Subcutaneous abdominal adipose tissue (tissue), 5 donors: Measurements from ENCODE around the gene EXOG.

Experiments used
- H3K27ac ChIP-seq: one replicate; pipeline ENCODE4 v1.7.0; 2013; ENCODE audit warnings: low read depth, mild to moderate bottlenecking, inconsistent platforms, low read length, moderate library complexity
- H3K27me3 ChIP-seq, 5 donors: one replicate each; pipeline ENCODE4 v1.7.0; 2013; ENCODE audit warnings: low read length in 5 of 5, inconsistent platforms in 1 of 5; ENCODE audit not compliant: control insufficient read depth in 5 of 5, insufficient read depth in 4 of 5
- H3K36me3 ChIP-seq, 5 donors: one replicate each; pipeline ENCODE4 v1.7.0; 2013; ENCODE audit warnings: low read length in 5 of 5; ENCODE audit not compliant: control insufficient read depth in 5 of 5, insufficient read depth in 5 of 5
- H3K4me1 ChIP-seq, 5 donors: one replicate each; pipeline ENCODE4 v1.7.0; 2013; ENCODE audit warnings: low read length in 5 of 5, mild to moderate bottlenecking in 3 of 5, moderate library complexity in 1 of 5; ENCODE audit not compliant: control insufficient read depth in 5 of 5, insufficient read depth in 5 of 5
- H3K4me3 ChIP-seq, 5 donors: one replicate each; pipeline ENCODE4 v1.7.0; 2013; ENCODE audit warnings: low read length in 5 of 5, low read depth in 1 of 5
- H3K9ac ChIP-seq, 5 donors: one replicate each; pipeline ENCODE4 v1.7.0; 2013; ENCODE audit warnings: low read length in 5 of 5, mild to moderate bottlenecking in 4 of 5, moderate library complexity in 3 of 5
- H3K9me3 ChIP-seq, 5 donors: one replicate each; pipeline ENCODE4 v1.7.0; 2013; ENCODE audit warnings: low read length in 5 of 5; ENCODE audit not compliant: control insufficient read depth in 5 of 5
- donor health status: healthy.
- donor health status: healthy.
- donor health status: healthy.
- donor health status: healthy.
- donor health status: healthy.

The EXOG gene

DNA sequence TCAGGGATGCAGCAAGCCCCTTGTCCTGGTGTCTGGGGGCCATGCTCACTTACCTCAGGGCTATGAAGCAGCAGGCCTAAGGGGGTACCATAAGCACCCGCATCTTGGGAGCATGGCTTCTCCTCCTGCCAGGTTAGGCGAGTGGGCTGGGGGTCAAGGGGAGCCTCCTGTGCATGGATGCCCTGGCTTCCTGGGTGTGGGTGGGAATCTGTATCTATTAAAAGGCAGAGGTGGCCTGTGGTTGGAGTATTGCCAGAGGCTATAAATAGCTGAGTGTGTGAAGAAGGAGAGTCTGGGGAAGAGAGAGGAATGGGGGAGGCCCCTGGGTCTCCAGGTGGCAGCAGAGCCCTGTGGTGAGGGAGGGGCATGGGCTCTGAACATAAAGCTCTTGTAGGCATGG, 22.9 kb upstream of the EXOG start:
- Histone ChIP-seq H3K27me3 (no peaks in the 10 kb centered on the region), H3K9me3 (peaks cover 0 to 14% (median 12%) of the 10 kb centered on the region in 5 donors), H3K36me3 (peaks cover 0 to 10% (median under 1%) of the 10 kb centered on the region in 5 donors), H3K4me3 (no peak overlapping the region), H3K9ac (no peak overlapping the region), H3K27ac (no peak overlapping the region), H3K4me1 (peaks cover 0 to 11% (median 3%) of the 10 kb centered on the region in 5 donors)

DNA sequence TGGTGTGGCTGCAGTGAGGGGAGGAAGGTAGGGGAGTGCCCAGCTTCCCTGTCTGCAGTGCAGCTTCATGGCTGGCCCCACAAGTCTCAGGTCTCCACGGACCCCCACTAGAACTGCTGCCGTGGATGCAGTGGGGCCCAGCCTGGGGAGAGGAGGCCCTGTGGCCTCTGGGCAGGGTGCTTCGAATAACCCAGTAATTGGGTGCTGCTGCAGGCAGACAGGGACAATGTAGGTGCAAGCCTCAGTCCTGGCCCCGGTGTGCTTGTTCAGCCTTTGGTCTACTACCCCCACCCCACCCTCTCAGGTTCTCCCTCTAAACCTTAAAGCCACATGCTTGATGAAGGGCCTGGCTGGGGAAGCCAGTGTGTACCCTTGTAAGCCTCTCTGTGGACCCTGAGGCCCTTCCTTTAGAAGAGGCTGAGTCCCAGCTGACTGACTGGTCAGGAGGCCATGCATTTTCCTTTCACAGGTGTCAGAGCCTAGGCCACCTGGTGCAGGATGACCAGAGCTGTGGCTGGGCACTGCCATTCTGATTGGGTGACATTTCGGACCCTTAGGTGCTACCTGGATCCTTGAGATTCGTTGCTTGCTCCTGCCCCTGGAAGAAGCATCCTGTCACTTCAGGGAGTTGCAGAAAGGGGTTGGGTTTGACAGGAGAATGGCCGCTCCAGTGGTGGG, 21.1 kb upstream of the EXOG start:
- peaks cover 0 to 11% (median 3%) of the 10 kb centered on the region in 5 donors for H3K4me1 ChIP-seq
- no peak overlapping the region for H3K4me3 ChIP-seq
- no peaks in the 10 kb centered on the region for H3K27me3 ChIP-seq
- H3K9me3 ChIP-seq: peaks cover 0 to 3% (median 2%) of the 10 kb centered on the region in 5 donors
- no peak overlapping the region for H3K27ac ChIP-seq
- peaks cover 0 to 28% (median 14%) of the 10 kb centered on the region in 5 donors for H3K36me3 ChIP-seq
- no peak overlapping the region for H3K9ac ChIP-seq

DNA sequence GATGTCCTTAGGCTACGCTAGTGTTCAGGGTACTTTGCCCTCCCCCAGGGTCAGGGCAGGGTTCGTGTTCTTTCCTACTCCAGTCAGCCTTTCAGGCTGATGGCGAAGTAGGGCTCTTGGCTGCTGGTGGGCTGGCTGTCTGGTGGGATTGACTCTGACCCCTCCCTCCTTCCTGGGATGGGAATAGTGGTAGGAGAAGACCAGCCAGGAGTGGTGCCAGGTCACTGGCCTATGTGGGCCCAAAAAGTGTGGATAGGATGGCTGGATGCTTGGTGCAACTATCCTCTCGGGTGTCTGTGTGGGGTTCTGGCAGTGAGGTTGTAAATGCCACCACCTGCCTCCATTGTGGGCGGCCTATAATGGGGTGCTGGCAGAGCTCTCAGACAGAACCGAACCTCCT, 20.4 kb upstream of the EXOG start:
- Histone ChIP-seq H3K4me1 (peaks cover 0 to 11% (median 3%) of the 10 kb centered on the region in 5 donors), H3K9ac (no peak overlapping the region), H3K36me3 (peaks cover 3 to 35% (median 20%) of the 10 kb centered on the region in 5 donors), H3K4me3 (no peak overlapping the region), H3K9me3 (no peaks in the 10 kb centered on the region), H3K27ac (no peak overlapping the region), H3K27me3 (no peaks in the 10 kb centered on the region)

DNA sequence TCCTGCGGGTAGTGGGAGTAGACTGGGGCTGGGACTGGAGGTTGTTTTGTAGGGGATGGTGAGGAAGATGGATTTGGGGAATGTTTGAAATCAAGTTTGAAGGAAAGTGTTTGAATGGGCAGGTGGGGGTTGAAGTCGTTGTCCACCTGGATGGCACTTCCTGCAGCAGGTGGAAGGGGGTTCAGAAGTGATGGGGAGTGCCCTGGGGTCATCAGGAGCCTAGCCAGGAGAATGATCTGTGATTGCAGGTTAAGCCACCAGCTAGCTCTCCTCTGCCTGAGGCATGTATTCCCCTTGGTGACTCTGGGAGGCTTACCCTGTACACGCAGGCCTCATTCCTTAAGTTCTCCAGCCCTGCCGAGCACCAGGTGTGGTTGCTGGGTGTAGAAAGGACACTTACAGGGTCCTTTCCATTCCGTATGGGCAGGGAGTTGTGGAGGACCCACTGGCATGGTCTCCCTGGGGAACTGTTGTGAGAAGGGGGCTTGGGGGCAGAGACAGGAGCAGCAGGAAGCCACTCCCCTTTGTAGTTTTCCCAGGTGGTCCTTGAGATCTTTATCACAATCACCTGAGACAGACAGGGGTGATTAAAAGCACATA, 19.9 kb upstream of the EXOG start:
- no peak overlapping the region for H3K9ac ChIP-seq
- peaks cover 3 to 40% (median 26%) of the 10 kb centered on the region in 5 donors for H3K36me3 ChIP-seq
- H3K4me3 ChIP-seq: no peak overlapping the region
- no peak overlapping the region for H3K27ac ChIP-seq
- H3K27me3 ChIP-seq: no peaks in the 10 kb centered on the region
- H3K4me1 ChIP-seq: peaks cover 0 to 11% (median 3%) of the 10 kb centered on the region in 5 donors
- H3K9me3 ChIP-seq: no peaks in the 10 kb centered on the region

DNA sequence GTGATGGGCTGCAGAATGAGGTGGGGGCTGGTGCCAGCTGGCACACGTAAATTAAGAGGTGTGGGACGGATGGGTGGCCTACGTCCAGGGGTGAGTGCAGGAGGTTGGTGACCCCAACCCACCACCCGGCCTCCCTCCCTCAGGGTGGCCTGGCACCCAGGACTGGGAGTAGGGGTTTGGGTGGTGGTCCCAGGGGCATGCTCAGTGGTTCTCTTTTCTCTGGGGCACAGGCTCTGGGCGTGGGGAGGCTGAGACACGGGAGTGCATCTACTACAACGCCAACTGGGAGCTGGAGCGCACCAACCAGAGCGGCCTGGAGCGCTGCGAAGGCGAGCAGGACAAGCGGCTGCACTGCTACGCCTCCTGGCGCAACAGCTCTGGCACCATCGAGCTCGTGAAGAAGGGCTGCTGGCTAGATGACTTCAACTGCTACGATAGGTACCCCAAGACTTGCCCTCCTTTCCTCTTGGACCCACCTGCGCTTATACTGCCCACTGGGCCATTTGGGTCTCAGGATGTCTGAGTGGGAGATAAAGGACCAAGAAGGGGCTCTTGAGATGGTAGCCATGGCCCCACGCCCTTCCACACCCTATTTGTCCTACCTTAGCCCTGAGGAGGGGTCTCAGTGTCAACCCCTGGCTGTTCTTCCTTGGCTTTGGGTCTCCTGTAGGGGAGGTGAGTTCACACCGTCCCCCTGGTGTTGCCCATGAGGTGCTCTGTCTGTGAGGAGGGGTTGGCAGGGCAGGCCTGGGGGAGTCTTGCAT, 18.9 kb upstream of the EXOG start:
- H3K27me3 ChIP-seq: no peaks in the 10 kb centered on the region
- no peak overlapping the region for H3K27ac ChIP-seq
- no peak overlapping the region for H3K4me3 ChIP-seq
- H3K4me1 ChIP-seq: peaks cover 0 to 11% (median 3%) of the 10 kb centered on the region in 5 donors
- no peak overlapping the region for H3K9ac ChIP-seq
- H3K36me3 ChIP-seq: peaks cover 3 to 48% (median 33%) of the 10 kb centered on the region in 5 donors
- H3K9me3 ChIP-seq: no peaks in the 10 kb centered on the region

DNA sequence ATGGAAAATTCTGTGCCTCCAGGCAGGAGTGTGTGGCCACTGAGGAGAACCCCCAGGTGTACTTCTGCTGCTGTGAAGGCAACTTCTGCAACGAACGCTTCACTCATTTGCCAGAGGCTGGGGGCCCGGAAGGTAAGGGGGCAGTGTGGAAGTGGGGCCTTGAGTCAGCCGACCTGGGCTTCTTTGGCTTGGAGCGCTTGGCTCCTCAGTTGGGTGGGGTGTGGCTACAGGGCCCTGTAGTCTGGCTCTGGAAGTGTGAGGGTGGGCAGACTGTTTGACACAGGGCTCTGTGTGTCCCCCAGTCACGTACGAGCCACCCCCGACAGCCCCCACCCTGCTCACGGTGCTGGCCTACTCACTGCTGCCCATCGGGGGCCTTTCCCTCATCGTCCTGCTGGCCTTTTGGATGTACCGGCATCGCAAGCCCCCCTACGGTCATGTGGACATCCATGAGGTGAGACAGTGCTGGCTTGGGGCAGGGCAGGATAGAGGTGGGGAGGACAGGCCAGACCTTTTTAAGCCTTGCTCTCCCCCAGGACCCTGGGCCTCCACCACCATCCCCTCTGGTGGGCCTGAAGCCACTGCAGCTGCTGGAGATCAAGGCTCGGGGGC, 18.2 kb upstream of the EXOG start:
- Histone ChIP-seq H3K9ac (no peak overlapping the region), H3K27ac (no peak overlapping the region), H3K4me3 (no peak overlapping the region), H3K36me3 (peaks cover 6 to 55% (median 40%) of the 10 kb centered on the region in 5 donors), H3K9me3 (no peaks in the 10 kb centered on the region), H3K27me3 (no peaks in the 10 kb centered on the region), H3K4me1 (peaks cover 0 to 4% (median 3%) of the 10 kb centered on the region in 5 donors)

DNA sequence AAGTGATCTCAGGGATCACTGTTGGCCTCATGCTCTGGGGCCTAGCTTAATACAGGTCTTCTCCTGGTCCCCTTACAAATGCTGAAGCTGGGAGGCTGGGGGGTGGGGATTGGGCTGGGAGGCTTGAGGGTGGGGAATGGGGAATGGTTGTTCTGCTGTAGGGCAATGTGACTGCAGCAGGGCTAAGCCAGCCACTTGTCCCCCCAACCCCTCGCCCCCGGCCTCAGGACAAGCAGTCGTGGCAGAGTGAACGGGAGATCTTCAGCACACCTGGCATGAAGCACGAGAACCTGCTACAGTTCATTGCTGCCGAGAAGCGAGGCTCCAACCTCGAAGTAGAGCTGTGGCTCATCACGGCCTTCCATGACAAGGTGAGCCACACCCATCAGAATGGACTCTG, 17.2 kb upstream of the EXOG start:
- Histone ChIP-seq H3K9me3 (no peaks in the 10 kb centered on the region), H3K27me3 (no peaks in the 10 kb centered on the region), H3K9ac (peak overlapping the region in 1 of 5 donors; percentile 15), H3K36me3 (peaks cover 6 to 63% (median 48%) of the 10 kb centered on the region in 5 donors), H3K4me3 (no peak overlapping the region), H3K4me1 (peaks cover 0 to 3% (median 1%) of the 10 kb centered on the region in 5 donors), H3K27ac (no peak overlapping the region)

DNA sequence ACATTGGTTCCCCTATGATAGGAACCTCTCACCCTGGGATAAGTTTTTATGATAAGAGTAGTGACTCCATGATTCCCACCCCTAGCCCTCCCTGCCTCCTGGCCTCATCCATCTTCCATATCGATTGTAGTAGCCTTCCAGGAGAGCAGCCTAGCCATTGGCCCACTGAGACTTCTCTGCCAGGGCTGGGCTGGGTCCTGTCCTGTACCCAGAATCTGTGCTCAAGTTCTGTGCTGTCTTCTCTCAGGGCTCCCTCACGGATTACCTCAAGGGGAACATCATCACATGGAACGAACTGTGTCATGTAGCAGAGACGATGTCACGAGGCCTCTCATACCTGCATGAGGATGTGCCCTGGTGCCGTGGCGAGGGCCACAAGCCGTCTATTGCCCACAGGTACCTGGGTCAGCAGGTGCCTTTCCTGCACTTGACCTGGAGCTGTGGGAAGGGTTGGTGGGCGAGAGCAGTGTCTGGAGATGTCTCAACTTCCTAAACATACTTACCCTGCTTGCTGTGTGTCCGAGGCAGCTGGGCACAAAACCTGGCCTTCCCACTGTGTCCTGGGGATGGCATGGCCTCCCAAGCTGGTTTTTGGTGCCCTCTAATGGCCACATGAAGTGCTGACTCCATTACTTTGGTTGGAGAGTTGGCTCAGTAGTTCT, 16.6 kb upstream of the EXOG start:
- no peak overlapping the region for H3K9ac ChIP-seq
- H3K36me3 ChIP-seq: peaks cover 6 to 67% (median 53%) of the 10 kb centered on the region in 5 donors
- peaks cover 0 to 7% (median 3%) of the 10 kb centered on the region in 5 donors for H3K4me1 ChIP-seq
- no peak overlapping the region for H3K27ac ChIP-seq
- no peaks in the 10 kb centered on the region for H3K9me3 ChIP-seq
- H3K27me3 ChIP-seq: no peaks in the 10 kb centered on the region
- no peak overlapping the region for H3K4me3 ChIP-seq

DNA sequence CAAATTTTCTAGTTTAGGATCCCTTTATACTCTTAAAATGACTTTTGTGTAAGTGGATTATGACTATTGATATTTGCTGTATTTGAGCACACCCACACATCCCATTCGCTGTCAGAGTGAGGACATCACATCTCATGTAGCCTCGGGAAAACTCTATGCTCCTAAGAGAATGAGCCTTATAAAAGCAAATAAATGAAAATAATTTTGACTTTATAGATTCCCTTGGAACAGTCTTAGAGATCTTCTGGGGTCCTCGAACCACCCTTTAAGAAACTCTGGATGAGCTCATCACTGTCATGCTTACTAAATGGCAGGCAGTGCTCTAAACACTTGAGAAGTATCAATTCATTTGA, 16.1 kb upstream of the EXOG start:
- Histone ChIP-seq H3K4me1 (peaks cover 0 to 7% (median 3%) of the 10 kb centered on the region in 5 donors), H3K4me3 (no peak overlapping the region), H3K9ac (no peak overlapping the region), H3K27me3 (no peaks in the 10 kb centered on the region), H3K9me3 (no peaks in the 10 kb centered on the region), H3K27ac (no peak overlapping the region), H3K36me3 (peaks cover 6 to 67% (median 53%) of the 10 kb centered on the region in 5 donors)
